Measurements from ENCODE around the gene LOXHD1.

LOXHD1 gene

GRCh38 chr18:46471809-46472498 lies 185.1 kb downstream of the LOXHD1 start:
- no peak for TF ChIP-seq CTCF (IDR thresholded peaks at IDR 0.05; ENCODE audit: insufficient read depth, low read depth, low read length, missing control alignments)
- DNase-seq (ENCODE audit: low read depth): no peak
- no peak overlapping the region for H3K4me3 ChIP-seq (ENCODE audit: low read length)

GRCh38 chr18:46470714-46471113 lies 186.3 kb downstream of the LOXHD1 start:
- no peak for TF ChIP-seq CTCF (IDR thresholded peaks at IDR 0.05; ENCODE audit: insufficient read depth, low read depth, low read length, missing control alignments)
- H3K4me3 ChIP-seq (ENCODE audit: low read length): no peak overlapping the region
- no peak for DNase-seq (ENCODE audit: low read depth)

GRCh38 chr18:46469186-46469915 lies 187.7 kb downstream of the LOXHD1 start:
- no peak for TF ChIP-seq CTCF (IDR thresholded peaks at IDR 0.05; ENCODE audit: insufficient read depth, low read depth, low read length, missing control alignments)
- peak; percentile 80 for DNase-seq (ENCODE audit: low read depth)
- no peak overlapping the region for H3K4me3 ChIP-seq (ENCODE audit: low read length)

GRCh38 chr18:46468426-46469180 lies 188.4 kb downstream of the LOXHD1 start:
- H3K4me3 ChIP-seq (ENCODE audit: low read length): no peak overlapping the region
- TF ChIP-seq CTCF (IDR thresholded peaks at IDR 0.05; ENCODE audit: insufficient read depth, low read depth, low read length, missing control alignments): no peak
- peak; percentile 13 for DNase-seq (ENCODE audit: low read depth)

GRCh38 chr18:46466234-46467160 lies 190.5 kb downstream of the LOXHD1 start:
- TF ChIP-seq CTCF (IDR thresholded peaks at IDR 0.05; ENCODE audit: insufficient read depth, low read depth, low read length, missing control alignments): no peak
- no peak for DNase-seq (ENCODE audit: low read depth)
- no peak overlapping the region for H3K4me3 ChIP-seq (ENCODE audit: low read length)

GRCh38 chr18:46464926-46465655 lies 191.9 kb downstream of the LOXHD1 start:
- no peak overlapping the region for H3K4me3 ChIP-seq (ENCODE audit: low read length)
- peak; percentile 15 for TF ChIP-seq CTCF (IDR thresholded peaks at IDR 0.05; ENCODE audit: insufficient read depth, low read depth, low read length, missing control alignments)
- DNase-seq (ENCODE audit: low read depth): no peak

Measured in epithelial cell of esophagus (primary cell).